Tibial artery (tissue), 4 donors: ENCODE measurements around the gene C1GALT1C1.

Source experiments
- DNase-seq, 2 donors: peaks; one replicate each; pipeline ENCODE4 v3.0.0-alpha.2; 2019
- H3K27ac ChIP-seq, 2 donors: fragments of 200-600 bp; sonication (generic) in 1 of 2; 1 replicate in 1 of 2; 2 replicates in 1 of 2; pipeline ENCODE4 v1.5.1; 2018 to 2019; ENCODE audit warnings: mild to moderate bottlenecking in 1 of 2
- H3K27me3 ChIP-seq, 2 donors: fragments of 200-600 bp; sonication (generic) in 1 of 2; one replicate each; pipeline versions ENCODE4 v1.5.1 to v1.6.0; 2016 to 2019
- H3K36me3 ChIP-seq, 3 donors: fragments of 200-600 bp; sonication (generic) in 2 of 3; one replicate each; pipeline ENCODE4 v1.5.1; 2016 to 2019; ENCODE audit warnings: mild to moderate bottlenecking in 2 of 3
- H3K4me1 ChIP-seq, 4 donors: fragments of 200-600 bp; sonication (generic) in 2 of 4; 1 replicate in 3 of 4; 2 replicates in 1 of 4; pipeline ENCODE4 v1.5.1; 2016 to 2019
- H3K4me3 ChIP-seq, 2 donors: fragments of 200-600 bp; sonication (generic) in 1 of 2; 1 replicate in 1 of 2; 2 replicates in 1 of 2; pipeline ENCODE4 v1.5.1; 2018 to 2019; ENCODE audit warnings: mild to moderate bottlenecking in 2 of 2
- H3K9me3 ChIP-seq, 3 donors: fragments of 200-600 bp; sonication (generic) in 1 of 3; one replicate each; pipeline ENCODE4 v1.5.1; 2016 to 2019
- CTCF ChIP-seq, 2 experiments: fragments of 200-600 bp in 1 of 2; fragments of 450-650 bp in 1 of 2; IDR thresholded peaks; one replicate each; pipeline ENCODE4 v1.5.1; 2017 to 2019; ENCODE audit warnings: antibody characterized with exemption in 2 of 2, mild to moderate bottlenecking in 1 of 2, moderate library complexity in 1 of 2
- intact Hi-C: fragments of 100-400 bp; cut with DNase I; formaldehyde crosslinking; loops from one replicate; pipeline ENCODE4 v1.15.0; 2023; ENCODE audit warnings: low total_unique reads

C1GALT1C1 gene

GRCh38 chrX:120612086-120612485, 17.8 kb downstream of the C1GALT1C1 start:
- Histone ChIP-seq H3K9me3 (no peaks in the 10 kb centered on the region), H3K27ac (no peak overlapping the region), H3K36me3 (peaks cover 0 to 18% (median 7%) of the 10 kb centered on the region in 3 donors), H3K4me3 (no peak overlapping the region), H3K27me3 (no peaks in the 10 kb centered on the region), H3K4me1 (no peaks in the 10 kb centered on the region)
- no peak for DNase-seq
- intact Hi-C loops, result no loop called here
- no peak for TF ChIP-seq CTCF (IDR thresholded peaks at IDR 0.05)

- intact Hi-C loops, result loop anchor here (10.0 kb wide), 1 partner anchor 50 kb away; no protein-coding TSS in a partner anchor
- Histone ChIP-seq H3K27ac (peak overlapping the region; percentile 82 to 89), H3K36me3 (peaks cover 0 to 7% (median 7%) of the 10 kb centered on the region in 3 donors), H3K4me3 (peak overlapping the region; percentile 65), H3K4me1 (peaks cover 0 to 10% (median 4%) of the 10 kb centered on the region in 4 donors), H3K9me3 (no peaks in the 10 kb centered on the region), H3K27me3 (no peaks in the 10 kb centered on the region)
- DNase-seq, result no peak
- no peak for TF ChIP-seq CTCF (IDR thresholded peaks at IDR 0.05)
Measured at GRCh38 chrX:120604361-120604782, 25.5 kb downstream of the C1GALT1C1 start.

- DNase-seq, result peak; percentile 79 to 90
- H3K36me3 ChIP-seq, result peaks cover 0 to 3% (median 2%) of the 10 kb centered on the region in 3 donors
- no peak for TF ChIP-seq CTCF (IDR thresholded peaks at IDR 0.05)
- no peaks in the 10 kb centered on the region for H3K27me3 ChIP-seq
- H3K4me1 ChIP-seq, result peaks cover 0 to 10% (median 4%) of the 10 kb centered on the region in 4 donors
- H3K4me3 ChIP-seq, result peak within 1 kb of the TSS; percentile 65
- intact Hi-C loops, result loop anchor here (10.0 kb wide), 1 partner anchor 49 kb away; no protein-coding TSS in a partner anchor
- no peaks in the 10 kb centered on the region for H3K9me3 ChIP-seq
- peak within 1 kb of the TSS; percentile 82 to 89 for H3K27ac ChIP-seq
Measured at GRCh38 chrX:120603707-120604360, 26.0 kb downstream of the C1GALT1C1 start, which contains the start of gene MCTS1. Gene MCTS1, plus strand, starts transcription at chrX:120604101. Its CDS starts 136 bp downstream, at chrX:120604237.

- no peaks in the 10 kb centered on the region for H3K4me1 ChIP-seq
Measured at GRCh38 chrX:120585702-120586101, 44.2 kb downstream of the C1GALT1C1 start.

More at GRCh38 chrX:120585702-120586101, 44.2 kb downstream of the C1GALT1C1 start:
- Histone ChIP-seq H3K27me3 (no peaks in the 10 kb centered on the region), H3K27ac (no peak overlapping the region), H3K9me3 (no peaks in the 10 kb centered on the region), H3K36me3 (no peaks in the 10 kb centered on the region), H3K4me3 (no peak overlapping the region)
- DNase-seq, result no peak
- no peak for TF ChIP-seq CTCF (IDR thresholded peaks at IDR 0.05)
- intact Hi-C loops, result no loop called here
